HEK293 (cell line): ENCODE measurements around the gene PRKAG3.

Experiments
- CTCF ChIA-PET: fragments of 350-600 bp; formaldehyde crosslinking; extraction: SDS; loops from one replicate; lab custom pipeline; 2021; ENCODE audit warnings: antibody characterized with exemption; lab: Yijun Ruan, JAX
- POLR2A ChIA-PET: fragments of 300-600 bp; formaldehyde crosslinking; extraction: SDS; loops from one replicate; lab custom pipeline; 2020; ENCODE audit warnings: antibody characterized with exemption, inconsistent platforms; lab: Yijun Ruan, JAX
- H3K27ac ChIP-seq: fragments of 200-500 bp; sonication (Bioruptor generic); 2 replicates; pipeline ENCODE4 v1.5.1; 2014; ENCODE audit warnings: low read depth, low read length, control low read depth, inconsistent platforms; ENCODE audit errors: extremely low read depth
- H3K36me3 ChIP-seq, 2 experiments: fragments of 200-500 bp in 1 of 2; sonication (Bioruptor generic) in 1 of 2; 1 replicate in 1 of 2; 2 replicates in 1 of 2; pipeline ENCODE4 v1.5.1; 2014 to 2017; ENCODE audit warnings: inconsistent platforms in 2 of 2, low read length in 2 of 2; ENCODE audit not compliant: control insufficient read depth in 2 of 2, insufficient read depth in 1 of 2
- H3K4me1 ChIP-seq: fragments of 200-500 bp; sonication (Bioruptor generic); 2 replicates; pipeline ENCODE4 v1.5.1; 2014; ENCODE audit warnings: mild to moderate bottlenecking, low read length, inconsistent platforms; ENCODE audit not compliant: control insufficient read depth, insufficient read depth
- H3K4me3 ChIP-seq: 2 replicates; pipeline ENCODE4 v1.5.1; 2011; ENCODE audit warnings: low read depth, mild to moderate bottlenecking, control low read depth, low read length, moderate library complexity
- H3K9me3 ChIP-seq: fragments of 200-500 bp; sonication (Bioruptor generic); 2 replicates; pipeline ENCODE4 v1.5.1; 2014; ENCODE audit warnings: low read depth, low read length, inconsistent platforms; ENCODE audit not compliant: control insufficient read depth, insufficient read depth
- BCL11A ChIP-seq: fragments of 450-650 bp; formaldehyde crosslinking; IDR thresholded peaks from 2 replicates; pipeline ENCODE4 v1.5.1; 2016; ENCODE audit warnings: low read depth, missing biosample characterization, missing genetic modification characterization
- EGR2 ChIP-seq: fragments of 450-650 bp; formaldehyde crosslinking; IDR thresholded peaks from 2 replicates; pipeline ENCODE4 v1.5.1; 2016; ENCODE audit warnings: low read depth, missing biosample characterization, missing genetic modification characterization
- KLF9 ChIP-seq: fragments of 450-650 bp; formaldehyde crosslinking; IDR thresholded peaks from 2 replicates; pipeline ENCODE4 v1.5.1; 2016; ENCODE audit warnings: missing biosample characterization, missing genetic modification characterization, low read depth
- OVOL3 ChIP-seq: fragments of 450-650 bp; formaldehyde crosslinking; IDR thresholded peaks from 2 replicates; pipeline ENCODE4 v1.5.1; 2016; ENCODE audit warnings: missing biosample characterization, missing genetic modification characterization
- PBX3 ChIP-seq: sonication (generic); formaldehyde crosslinking; IDR thresholded peaks from 2 replicates; pipeline ENCODE4 v1.8.1; 2022; ENCODE audit warnings: mild to moderate bottlenecking, moderate library complexity, missing genetic modification reagents
- PRDM1 ChIP-seq: fragments of 450-650 bp; formaldehyde crosslinking; IDR thresholded peaks from 2 replicates; pipeline ENCODE4; 2016; ENCODE audit warnings: missing biosample characterization, missing genetic modification characterization
- REPIN1 ChIP-seq: fragments of 450-650 bp; formaldehyde crosslinking; IDR thresholded peaks from 2 replicates; pipeline ENCODE4 v1.5.1; 2017; ENCODE audit warnings: missing biosample characterization, missing genetic modification characterization, low read depth
- ZBTB20 ChIP-seq: fragments of 450-650 bp; formaldehyde crosslinking; IDR thresholded peaks from 2 replicates; pipeline ENCODE4 v1.5.1; 2016; ENCODE audit warnings: missing biosample characterization, missing genetic modification characterization
- ZBTB44 ChIP-seq: fragments of 450-650 bp; IDR thresholded peaks from 2 replicates; pipeline ENCODE4 v1.5.1; 2018; ENCODE audit warnings: missing biosample characterization, mild to moderate bottlenecking, missing genetic modification characterization
- ZFP41 ChIP-seq: fragments of 450-650 bp; formaldehyde crosslinking; IDR thresholded peaks from 2 replicates; pipeline ENCODE4 v1.5.1; 2016; ENCODE audit warnings: missing biosample characterization, missing genetic modification characterization, borderline replicate concordance
- ZIC2 ChIP-seq: fragments of 450-650 bp; formaldehyde crosslinking; IDR thresholded peaks from 2 replicates; pipeline ENCODE4 v1.5.1; 2016; ENCODE audit warnings: missing biosample characterization, missing genetic modification characterization
- ZNF133 ChIP-seq: fragments of 450-650 bp; formaldehyde crosslinking; IDR thresholded peaks from 2 replicates; pipeline ENCODE4 v1.5.1; 2016; ENCODE audit warnings: missing biosample characterization, missing genetic modification characterization
- ZNF19 ChIP-seq: fragments of 450-650 bp; formaldehyde crosslinking; IDR thresholded peaks from 2 replicates; pipeline ENCODE4; 2016; ENCODE audit warnings: missing biosample characterization, missing genetic modification characterization, low read depth
- ZNF2 ChIP-seq: fragments of 450-650 bp; formaldehyde crosslinking; IDR thresholded peaks from 2 replicates; pipeline ENCODE4 v1.5.1; 2016; ENCODE audit warnings: missing biosample characterization, missing genetic modification characterization
- ZNF221 ChIP-seq: fragments of 450-650 bp; formaldehyde crosslinking; IDR thresholded peaks from 2 replicates; pipeline ENCODE4 v1.5.1; 2017; ENCODE audit warnings: missing biosample characterization, missing genetic modification characterization, borderline replicate concordance
- ZNF302 ChIP-seq: fragments of 450-650 bp; formaldehyde crosslinking; IDR thresholded peaks from 2 replicates; pipeline ENCODE4 v1.5.1; 2016; ENCODE audit warnings: missing biosample characterization, missing genetic modification characterization, low read depth
- ZNF501 ChIP-seq: fragments of 450-650 bp; formaldehyde crosslinking; IDR thresholded peaks from 2 replicates; pipeline ENCODE4 v1.5.1; 2016; ENCODE audit warnings: missing biosample characterization, missing genetic modification characterization
- ZNF521 ChIP-seq: fragments of 450-650 bp; formaldehyde crosslinking; IDR thresholded peaks from 2 replicates; pipeline ENCODE4 v1.5.1; 2017; ENCODE audit warnings: missing biosample characterization, mild to moderate bottlenecking, missing genetic modification characterization
- ZNF530 ChIP-seq: fragments of 450-650 bp; formaldehyde crosslinking; IDR thresholded peaks from 2 replicates; pipeline ENCODE4 v1.5.1; 2016; ENCODE audit warnings: low read depth, missing biosample characterization, missing genetic modification characterization
- ZNF549 ChIP-seq: fragments of 450-650 bp; IDR thresholded peaks from 2 replicates; pipeline ENCODE4 v1.5.1; 2018; ENCODE audit warnings: missing biosample characterization, missing genetic modification characterization, mild to moderate bottlenecking, inconsistent platforms, moderate library complexity
- ZNF580 ChIP-seq: fragments of 450-650 bp; formaldehyde crosslinking; IDR thresholded peaks from 2 replicates; pipeline ENCODE4 v1.5.1; 2016; ENCODE audit warnings: missing biosample characterization, missing genetic modification characterization
- ZNF624 ChIP-seq: fragments of 450-650 bp; formaldehyde crosslinking; IDR thresholded peaks from 2 replicates; pipeline ENCODE4 v1.5.1; 2017; ENCODE audit warnings: missing biosample characterization, missing genetic modification characterization
- ZNF660 ChIP-seq: fragments of 450-650 bp; IDR thresholded peaks from 2 replicates; pipeline ENCODE4 v1.5.1; 2018; ENCODE audit warnings: missing biosample characterization, mild to moderate bottlenecking, missing genetic modification characterization
- ZNF692 ChIP-seq: fragments of 450-650 bp; formaldehyde crosslinking; IDR thresholded peaks from 2 replicates; pipeline ENCODE4 v1.5.1; 2016; ENCODE audit warnings: missing biosample characterization, missing genetic modification characterization
- ZNF707 ChIP-seq: fragments of 450-650 bp; formaldehyde crosslinking; IDR thresholded peaks from 2 replicates; pipeline ENCODE4 v1.5.1; 2016; ENCODE audit warnings: missing biosample characterization, missing genetic modification characterization
- ZNF776 ChIP-seq: fragments of 450-650 bp; formaldehyde crosslinking; IDR thresholded peaks from 2 replicates; pipeline ENCODE4 v1.5.0; 2017; ENCODE audit warnings: missing biosample characterization, missing genetic modification characterization, borderline replicate concordance
- ZNF792 ChIP-seq: fragments of 450-650 bp; formaldehyde crosslinking; IDR thresholded peaks from 2 replicates; pipeline ENCODE4 v1.5.1; 2016; ENCODE audit warnings: missing biosample characterization, missing genetic modification characterization
- ZNF837 ChIP-seq: fragments of 450-650 bp; formaldehyde crosslinking; IDR thresholded peaks from 2 replicates; pipeline ENCODE4 v1.5.1; 2016; ENCODE audit warnings: missing biosample characterization, missing genetic modification characterization
- ZXDB ChIP-seq: fragments of 450-650 bp; formaldehyde crosslinking; IDR thresholded peaks from 2 replicates; pipeline ENCODE4 v1.5.1; 2016; ENCODE audit warnings: missing biosample characterization, missing genetic modification characterization

Gene PRKAG3

GRCh38 chr2:218792433-218792832, 39.2 kb downstream of the PRKAG3 start:
- ChIA-PET POLR2A (no interaction called here), CTCF (interaction anchor here (1.0 kb wide), 1 partner anchor 105 kb away, joined by 3 read pairs; no protein-coding TSS in a partner anchor)
- H3K27ac ChIP-seq: no peak overlapping the region
- H3K4me3 ChIP-seq: no peak overlapping the region
- no peaks in the 10 kb centered on the region for H3K4me1 ChIP-seq
- TF ChIP-seq ZNF707 (tag by site-specific recombination) (no peak), ZNF580 (no peak), BCL11A (no peak), ZBTB44 (no peak), ZNF530 (tag by site-specific recombination) (no peak), ZNF501 (no peak), ZBTB20 (no peak), ZNF624 (tag by site-specific recombination) (no peak), ZNF302 (tag by site-specific recombination) (no peak), ZNF692 (tag by site-specific recombination) (no peak), ZNF133 (tag by site-specific recombination) (no peak), ZNF776 (tag by site-specific recombination) (no peak), ZNF521 (tag by site-specific recombination) (no peak), PRDM1 (tag by site-specific recombination) (no peak), ZXDB (tag by site-specific recombination) (no peak), ZFP41 (tag by site-specific recombination) (no peak), REPIN1 (no peak), ZNF2 (tag by site-specific recombination) (no peak)
- no peaks in the 10 kb centered on the region for H3K36me3 ChIP-seq
- no peaks in the 10 kb centered on the region for H3K9me3 ChIP-seq

- CTCF ChIA-PET: interaction anchor here (1.0 to 1.1 kb wide), 2 partner anchors 59 to 130 kb away, joined by 3 read pairs; no protein-coding TSS in a partner anchor
- H3K36me3 ChIP-seq: no peaks in the 10 kb centered on the region
- TF ChIP-seq OVOL3 (no peak), ZNF19 (tag by site-specific recombination) (no peak), ZNF221 (tag by site-specific recombination) (no peak), ZIC2 (tag by site-specific recombination) (no peak), ZNF837 (no peak), ZNF660 (no peak), KLF9 (tag by site-specific recombination) (no peak), ZNF2 (tag by site-specific recombination) (no peak), ZFP41 (tag by site-specific recombination) (no peak), ZNF549 (tag by site-specific recombination) (no peak), ZNF792 (no peak), PBX3 (CRISPR knock-in tag) (no peak), EGR2 (tag by site-specific recombination) (no peak)
- no peak overlapping the region for H3K4me3 ChIP-seq
- H3K4me1 ChIP-seq: no peaks in the 10 kb centered on the region
- H3K27ac ChIP-seq: no peak overlapping the region
- no peaks in the 10 kb centered on the region for H3K9me3 ChIP-seq
- POLR2A ChIA-PET: no interaction called here
Observed at GRCh38 chr2:218788529-218789255, 42.9 kb downstream of the PRKAG3 start.
